Adrenal gland (tissue), 5 donors: Measurements from ENCODE around the gene ANAPC2.
A peak's percentile ranks its signal among the peaks of the same experiment; 100 is the strongest.

ENCODE experiments used
- CTCF ChIP-seq, 6 experiments: fragments of 450-650 bp in 4 of 6; fragments of 200-600 bp in 2 of 6; sonication (generic) in 1 of 6; IDR thresholded peaks; 1 replicate in 5 of 6; 2 replicates in 1 of 6; pipeline versions ENCODE4 v1.5.1 to v1.8.0; 2016 to 2021; ENCODE audit warnings: antibody characterized with exemption in 6 of 6, mild to moderate bottlenecking in 2 of 6, moderate library complexity in 1 of 6
- POLR2A ChIP-seq, 2 donors: fragments of 450-650 bp; IDR thresholded peaks; one replicate each; pipeline ENCODE4 v1.6.1; 2017; ENCODE audit warnings: antibody characterized with exemption in 2 of 2, mild to moderate bottlenecking in 2 of 2, moderate library complexity in 1 of 2
- donor health status: DM: no; HTN: no; CAD: no.

GRCh38 chr9:137188490-137189296 is at the start of gene ANAPC2, which contains the start of gene SSNA1:
- TF ChIP-seq CTCF (IDR thresholded peaks at IDR 0.05) (peak in 3 of 6 experiments; percentile 6 to 32 (median 24)), POLR2A (IDR thresholded peaks at IDR 0.05) (peak; percentile 79 to 89)
